ENCODE measurements around the gene HTT-AS.

Gene HTT-AS

DNA sequence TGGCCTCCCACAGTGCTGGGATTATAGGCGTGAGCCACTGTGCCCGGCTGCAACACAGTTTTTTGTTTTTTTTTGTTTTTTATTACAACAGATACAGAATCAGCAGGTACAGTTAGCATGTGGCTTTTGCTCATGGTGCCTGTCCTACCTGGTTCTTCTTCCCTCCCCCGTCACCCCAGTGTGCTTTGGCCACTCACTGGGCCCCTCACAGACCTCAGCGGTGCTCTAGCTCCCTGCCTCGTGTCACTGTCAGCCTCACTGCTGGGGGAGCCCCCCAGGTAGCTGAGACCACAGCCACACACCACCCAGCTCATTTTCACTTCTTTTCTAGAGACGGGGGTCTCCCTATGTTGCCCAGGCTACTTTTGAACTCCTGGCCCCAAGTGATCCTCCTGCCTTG is 38.7 kb downstream of the HTT-AS start:
- no peak for TF ChIP-seq POLR2A (IDR thresholded peaks at IDR 0.05; ENCODE audit: low read depth, low read length)
- no peak for FAIRE-seq
- no peak for DNase-seq (ENCODE audit: insufficient read length, low spot score)

GRCh38 chr4:3035249-3035648 is 39.1 kb downstream of the HTT-AS start:
- DNase-seq (ENCODE audit: insufficient read length, low spot score) (no peak), FAIRE-seq (no peak)
- no peak for TF ChIP-seq POLR2A (IDR thresholded peaks at IDR 0.05; ENCODE audit: low read depth, low read length)

DNA sequence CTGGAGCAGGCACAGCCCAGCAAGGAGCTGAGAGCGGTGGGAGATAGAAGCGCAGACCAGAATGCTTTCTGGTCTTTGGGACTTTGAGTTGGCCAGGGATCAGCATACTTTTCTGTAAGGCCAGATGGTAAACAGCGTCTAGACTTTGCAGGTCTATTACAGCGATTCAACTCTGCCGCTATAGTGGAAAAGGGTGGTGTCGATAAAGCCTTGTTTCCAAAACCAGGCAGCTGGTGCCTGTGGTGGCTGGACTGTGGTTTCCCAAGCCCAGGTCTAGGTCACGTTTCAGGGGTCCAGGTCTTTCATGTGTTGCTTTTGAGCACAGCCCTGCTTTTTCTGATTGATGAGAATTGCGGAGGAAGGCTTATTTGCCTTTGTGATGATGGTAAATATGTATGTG is 40.1 kb downstream of the HTT-AS start:
- TF ChIP-seq POLR2A (IDR thresholded peaks at IDR 0.05; ENCODE audit: low read depth, low read length): no peak
- DNase-seq (ENCODE audit: insufficient read length, low spot score) (no peak), FAIRE-seq (no peak)

GRCh38 chr4:3031357-3032082 is 42.8 kb downstream of the HTT-AS start:
- DNase-seq (ENCODE audit: insufficient read length, low spot score): no peak
- no peak for FAIRE-seq
- TF ChIP-seq POLR2A (IDR thresholded peaks at IDR 0.05; ENCODE audit: low read depth, low read length): no peak

GRCh38 chr4:3030566-3031356 is 43.6 kb downstream of the HTT-AS start:
- FAIRE-seq (no peak), DNase-seq (ENCODE audit: insufficient read length, low spot score) (no peak)
- TF ChIP-seq POLR2A (IDR thresholded peaks at IDR 0.05; ENCODE audit: low read depth, low read length): no peak

DNA sequence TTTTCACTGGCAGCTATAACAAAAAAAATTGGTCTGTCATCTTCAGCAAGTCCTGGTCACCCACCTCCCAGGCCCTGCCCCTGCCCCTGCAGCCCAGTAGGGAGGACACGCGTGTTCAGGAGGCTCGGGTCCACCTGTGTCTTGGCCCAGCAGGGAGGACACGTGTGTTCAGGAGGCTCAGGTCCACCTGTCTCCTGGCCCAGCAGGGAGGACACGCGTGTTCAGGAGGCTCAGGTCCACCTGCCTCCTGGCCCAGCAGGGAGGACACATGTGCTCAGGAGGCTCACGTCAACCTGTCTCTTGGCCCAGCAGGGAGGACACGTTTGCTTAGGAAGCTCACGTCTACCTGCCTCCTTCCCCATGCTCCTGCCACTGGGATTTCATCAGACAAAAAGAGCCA is 44.9 kb downstream of the HTT-AS start:
- TF ChIP-seq POLR2A (IDR thresholded peaks at IDR 0.05; ENCODE audit: low read depth, low read length): no peak
- no peak for DNase-seq (ENCODE audit: insufficient read length, low spot score)
- no peak for FAIRE-seq

DNA sequence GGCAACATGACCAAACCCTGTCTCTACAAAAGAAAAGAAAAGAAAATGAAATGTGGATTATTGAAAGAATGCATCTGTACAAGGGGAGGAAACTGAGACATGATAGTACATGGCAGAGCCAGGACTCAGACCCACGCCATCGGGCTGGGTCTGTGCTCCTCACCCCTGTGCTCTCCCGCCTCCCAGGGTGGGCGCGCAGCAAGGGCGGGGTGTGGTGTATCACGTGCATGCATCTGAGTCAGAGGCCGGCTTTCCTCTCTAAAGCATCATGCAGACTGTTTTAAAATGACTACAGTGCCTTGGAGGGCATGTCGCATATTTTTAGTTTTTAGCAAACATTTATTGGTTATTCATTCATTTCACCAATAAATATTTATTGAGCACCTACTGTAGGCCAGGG is 47.8 kb downstream of the HTT-AS start:
- DNase-seq (ENCODE audit: insufficient read length, low spot score) (no peak), FAIRE-seq (no peak)
- TF ChIP-seq POLR2A (IDR thresholded peaks at IDR 0.05; ENCODE audit: low read depth, low read length): no peak

DNA sequence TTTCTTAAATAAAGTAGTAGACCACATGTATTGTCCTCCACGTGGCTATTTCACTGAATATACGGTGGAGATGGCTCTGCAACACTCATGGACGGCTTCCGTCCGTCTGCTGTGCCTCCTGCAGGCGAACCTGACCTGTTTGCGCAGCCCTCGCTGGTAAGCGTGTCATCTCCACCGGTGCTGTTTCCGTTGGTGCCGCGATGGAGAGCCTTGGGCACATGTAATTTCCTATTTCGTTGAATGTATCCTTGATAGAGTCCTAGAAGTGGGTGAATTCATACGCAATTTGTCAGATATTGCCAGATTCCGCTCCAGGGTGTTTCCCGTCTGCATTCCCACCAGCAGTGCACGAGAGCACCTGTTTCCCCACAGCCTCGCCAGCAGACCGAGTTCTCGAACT is 48.5 kb downstream of the HTT-AS start:
- DNase-seq (ENCODE audit: insufficient read length, low spot score) (no peak), FAIRE-seq (no peak)
- TF ChIP-seq POLR2A (IDR thresholded peaks at IDR 0.05; ENCODE audit: low read depth, low read length): no peak

- DNase-seq (ENCODE audit: insufficient read length, low spot score) (no peak), FAIRE-seq (no peak)
- no peak for TF ChIP-seq POLR2A (IDR thresholded peaks at IDR 0.05; ENCODE audit: low read depth, low read length)
Measured at GRCh38 chr4:3022651-3023050, 51.7 kb downstream of the HTT-AS start.

GRCh38 chr4:3022112-3022511 is 52.2 kb downstream of the HTT-AS start:
- DNase-seq (ENCODE audit: insufficient read length, low spot score): no peak
- FAIRE-seq: no peak

DNA sequence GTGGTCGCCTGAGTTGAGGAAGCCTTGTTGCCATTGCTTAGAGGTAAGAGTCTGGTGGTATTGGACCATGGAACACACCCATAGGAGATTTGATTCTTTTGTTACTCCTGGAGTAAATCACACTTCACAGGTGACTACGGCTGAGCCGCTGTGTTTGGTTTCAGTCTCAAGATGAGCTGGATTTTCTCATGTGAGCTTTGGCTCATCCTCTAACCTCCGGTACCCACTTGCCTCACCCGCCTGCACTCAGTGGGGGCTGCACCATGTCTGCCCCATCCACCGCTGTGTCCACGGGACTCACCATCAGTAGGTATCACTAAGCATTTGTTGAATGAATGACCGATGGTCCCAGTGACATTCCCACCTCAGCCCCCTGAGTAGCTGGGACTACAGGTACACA is 52.7 kb downstream of the HTT-AS start:
- no peak for DNase-seq (ENCODE audit: insufficient read length, low spot score)
- FAIRE-seq: no peak
- TF ChIP-seq POLR2A (IDR thresholded peaks at IDR 0.05; ENCODE audit: low read depth, low read length): no peak

More at GRCh38 chr4:3022112-3022511, 52.2 kb downstream of the HTT-AS start:
- TF ChIP-seq POLR2A (IDR thresholded peaks at IDR 0.05; ENCODE audit: low read depth, low read length): no peak

- FAIRE-seq (no peak), DNase-seq (ENCODE audit: insufficient read length, low spot score) (no peak)
- TF ChIP-seq POLR2A (IDR thresholded peaks at IDR 0.05; ENCODE audit: low read depth, low read length): no peak
Measured at GRCh38 chr4:3021127-3021526, 53.2 kb downstream of the HTT-AS start.

DNA sequence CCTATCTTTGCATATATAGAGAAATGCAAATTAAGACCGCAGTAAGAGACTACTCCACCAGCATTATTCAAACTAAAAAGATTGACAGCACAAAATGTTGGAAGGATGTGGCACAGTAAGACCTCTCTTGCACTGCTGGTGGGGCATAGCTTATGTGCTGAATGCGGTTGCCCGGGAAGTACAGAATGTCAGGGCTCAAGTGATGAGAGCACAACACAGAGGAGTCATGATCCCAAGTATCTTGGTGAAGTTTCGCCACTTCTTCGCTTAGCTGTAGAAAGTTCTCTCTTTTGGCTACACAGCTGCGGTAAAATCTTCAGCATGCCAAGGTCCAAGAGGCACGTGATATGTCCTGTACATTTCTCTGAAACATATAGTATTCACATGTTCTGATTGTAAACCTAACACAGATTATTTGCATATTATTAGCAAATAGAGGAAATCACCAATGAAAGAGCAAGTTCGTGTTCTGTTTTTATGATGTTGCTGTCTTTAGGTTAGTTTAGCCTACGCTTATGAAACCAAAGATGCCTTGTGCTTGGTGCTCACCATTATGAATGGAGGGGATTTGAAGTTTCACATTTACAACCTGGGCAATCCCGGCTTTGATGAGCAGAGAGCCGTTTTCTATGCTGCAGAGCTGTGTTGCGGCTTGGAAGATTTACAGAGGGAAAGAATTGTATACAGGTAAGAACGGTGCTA is 55.0 kb downstream of the HTT-AS start:
- no peak for TF ChIP-seq POLR2A (IDR thresholded peaks at IDR 0.05; ENCODE audit: low read depth, low read length)
- DNase-seq (ENCODE audit: insufficient read length, low spot score): no peak
- FAIRE-seq: no peak

- FAIRE-seq: no peak
- TF ChIP-seq POLR2A (IDR thresholded peaks at IDR 0.05; ENCODE audit: low read depth, low read length): no peak
- DNase-seq (ENCODE audit: insufficient read length, low spot score): no peak
Measured at GRCh38 chr4:3017504-3017903, 56.8 kb downstream of the HTT-AS start.
